NCI-H345 (cell line): ENCODE data around the gene CTSA.

Experiments used
- DNase-seq: peaks from one replicate; lab custom pipeline; 2025; lab: John Stamatoyannopoulos, UW

The CTSA gene

DNA sequence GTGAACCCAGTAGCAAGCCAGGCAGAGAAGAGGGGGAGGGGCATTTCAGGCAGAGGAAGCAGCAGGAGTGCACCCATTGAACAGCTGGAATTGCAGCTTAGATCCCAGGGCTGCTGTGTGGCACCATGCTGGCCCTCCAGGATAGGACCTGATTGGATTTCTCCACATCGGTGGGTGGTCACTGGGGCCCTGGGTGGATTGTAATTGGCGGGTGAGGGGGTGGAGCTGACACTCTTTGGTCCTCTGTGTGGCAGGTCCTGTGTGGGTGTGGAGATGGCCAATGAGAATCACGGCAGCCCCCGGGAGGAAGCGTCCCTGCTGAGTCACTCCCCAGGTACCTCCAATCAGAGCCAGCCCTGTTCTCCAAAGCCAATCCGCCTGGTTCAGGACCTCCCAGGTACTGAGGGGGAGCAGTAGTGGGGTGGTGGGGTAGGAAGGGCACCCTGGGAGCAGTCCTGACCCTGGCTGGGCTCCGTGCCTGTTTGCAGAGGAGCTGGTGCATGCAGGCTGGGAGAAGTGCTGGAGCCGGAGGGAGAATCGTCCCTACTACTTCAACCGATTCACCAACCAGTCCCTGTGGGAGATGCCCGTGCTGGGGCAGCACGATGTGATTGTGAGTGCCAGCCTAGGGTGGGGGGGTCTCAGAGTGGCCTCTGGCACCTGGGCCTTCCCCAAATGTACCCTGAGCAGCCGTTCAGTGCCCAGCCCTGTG is 47.7 kb downstream of the CTSA start:
- no peak for DNase-seq

DNA sequence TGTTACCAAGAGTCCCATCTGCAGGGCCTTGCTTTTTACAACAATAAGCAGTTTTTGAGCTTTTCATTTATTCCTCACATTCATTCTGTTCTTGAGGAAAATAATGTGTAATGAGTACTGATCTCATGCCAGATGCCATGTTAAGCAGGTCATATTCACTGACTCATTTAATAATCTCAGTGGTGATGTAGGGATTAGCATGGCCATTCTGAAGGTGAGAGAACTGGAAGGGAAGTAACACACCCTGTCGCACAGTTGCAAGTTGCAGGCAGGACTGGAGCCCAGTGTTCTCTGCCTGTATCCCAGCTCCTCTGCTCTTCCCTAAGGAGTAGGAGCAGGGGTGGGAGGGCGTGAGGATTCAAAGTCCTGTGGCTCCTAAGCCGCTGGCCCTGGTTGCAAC is 48.9 kb downstream of the CTSA start:
- no peak for DNase-seq

DNA sequence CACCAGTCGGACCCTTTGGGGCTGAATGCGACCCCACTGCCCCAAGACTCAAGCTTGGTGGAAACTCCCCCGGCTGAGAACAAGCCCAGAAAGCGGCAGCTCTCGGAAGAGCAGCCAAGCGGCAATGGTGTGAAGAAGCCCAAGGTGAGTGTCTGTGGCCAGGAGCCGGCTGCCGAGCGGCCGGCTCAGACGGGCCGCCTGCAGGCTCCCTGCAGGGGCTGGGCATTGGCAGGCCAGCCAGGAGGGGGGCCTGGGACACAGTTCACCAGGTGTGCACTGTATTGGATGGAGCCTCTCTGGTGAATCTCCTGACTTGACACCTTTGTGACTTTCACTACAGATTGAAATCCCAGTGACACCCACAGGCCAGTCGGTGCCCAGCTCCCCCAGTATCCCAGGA is 49.3 kb downstream of the CTSA start:
- DNase-seq, result no peak

DNA sequence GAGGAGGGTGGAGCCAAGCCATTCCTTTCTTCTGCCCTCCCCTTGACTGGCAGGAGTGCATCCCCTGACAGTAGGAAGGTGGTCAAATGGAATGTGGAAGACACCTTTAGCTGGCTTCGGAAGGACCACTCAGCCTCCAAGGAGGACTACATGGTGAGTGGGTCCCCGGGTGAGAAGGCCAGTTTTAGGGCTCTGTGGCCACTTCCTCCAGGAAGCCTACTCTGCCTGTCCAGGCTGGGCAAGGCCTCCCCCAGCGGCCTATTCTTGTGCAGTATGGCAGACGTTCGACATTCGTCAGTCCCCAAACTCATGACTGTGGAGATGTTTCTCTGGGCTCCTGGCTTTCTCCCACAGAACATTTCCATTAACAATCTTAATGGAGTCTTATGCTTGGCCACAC is 52.5 kb downstream of the CTSA start:
- no peak for DNase-seq

DNA sequence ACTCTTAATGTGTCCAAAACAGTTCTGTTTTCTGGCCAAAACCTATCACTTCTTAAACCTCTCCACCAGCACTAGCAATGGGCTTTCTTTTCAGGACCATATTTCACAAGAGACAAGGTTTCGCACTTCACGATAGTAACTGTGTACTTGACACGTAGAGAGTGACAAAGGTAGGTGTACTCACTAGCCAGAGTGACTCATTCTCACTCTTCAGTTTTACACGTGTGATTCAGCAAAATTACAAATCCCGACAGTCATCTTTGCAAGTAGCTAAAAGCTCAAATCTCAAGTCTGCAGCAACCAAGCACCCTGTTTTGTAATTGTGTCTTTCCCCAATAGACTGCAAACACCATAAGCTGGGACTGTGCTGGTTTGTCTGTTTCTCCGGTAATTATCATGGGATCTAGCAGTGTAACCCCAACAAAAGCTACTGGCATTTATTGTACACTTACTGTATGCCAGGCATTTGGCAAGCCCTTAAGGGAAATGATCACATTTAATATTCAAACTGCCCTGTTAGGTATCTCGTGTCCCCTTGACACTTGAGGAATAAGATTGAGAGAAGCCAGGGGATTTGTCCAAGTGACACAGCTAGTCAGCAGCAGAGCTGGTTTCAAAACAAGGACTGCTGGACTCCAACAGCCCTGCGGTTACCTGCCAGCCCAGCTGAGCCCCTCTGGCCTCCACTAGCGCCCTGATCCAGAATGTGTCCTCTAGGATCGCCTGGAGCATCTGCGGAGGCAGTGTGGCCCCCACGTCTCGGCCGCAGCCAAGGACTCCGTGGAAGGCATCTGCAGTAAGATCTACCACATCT is 53.2 kb downstream of the CTSA start:
- no peak for DNase-seq

DNA sequence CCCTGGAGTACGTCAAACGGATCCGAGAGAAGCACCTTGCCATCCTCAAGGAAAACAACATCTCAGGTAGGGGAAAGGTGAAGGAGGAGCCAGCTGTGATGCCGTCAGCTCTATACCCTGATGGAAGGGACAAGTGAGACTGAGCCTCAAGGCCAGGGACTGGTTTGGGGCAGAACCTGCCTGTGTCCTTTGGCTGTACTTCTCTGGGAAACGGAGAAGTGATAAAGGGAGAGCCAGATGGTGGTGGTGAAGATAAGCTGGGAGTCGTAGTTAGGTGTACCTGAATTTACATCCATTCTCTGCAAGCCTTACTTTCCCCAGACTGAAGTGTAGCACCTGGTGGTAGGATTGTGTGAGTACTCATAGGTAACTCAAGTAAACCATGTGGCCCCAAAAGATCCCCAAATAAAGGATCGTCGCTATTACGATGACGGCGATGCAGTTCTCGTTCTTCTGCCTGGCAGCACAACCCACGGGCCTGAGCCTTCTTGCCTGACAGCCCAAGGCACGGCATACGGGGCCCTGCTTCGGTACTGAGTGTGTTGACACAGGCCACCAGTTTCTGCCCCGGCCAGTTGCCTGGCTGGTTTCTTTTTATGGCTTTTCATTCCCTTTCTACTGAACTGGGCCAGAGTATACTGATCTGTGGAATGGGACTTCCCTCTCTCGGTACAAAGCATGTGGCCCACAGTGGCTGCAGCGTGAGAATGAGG is 54.0 kb downstream of the CTSA start:
- DNase-seq, result no peak

DNA sequence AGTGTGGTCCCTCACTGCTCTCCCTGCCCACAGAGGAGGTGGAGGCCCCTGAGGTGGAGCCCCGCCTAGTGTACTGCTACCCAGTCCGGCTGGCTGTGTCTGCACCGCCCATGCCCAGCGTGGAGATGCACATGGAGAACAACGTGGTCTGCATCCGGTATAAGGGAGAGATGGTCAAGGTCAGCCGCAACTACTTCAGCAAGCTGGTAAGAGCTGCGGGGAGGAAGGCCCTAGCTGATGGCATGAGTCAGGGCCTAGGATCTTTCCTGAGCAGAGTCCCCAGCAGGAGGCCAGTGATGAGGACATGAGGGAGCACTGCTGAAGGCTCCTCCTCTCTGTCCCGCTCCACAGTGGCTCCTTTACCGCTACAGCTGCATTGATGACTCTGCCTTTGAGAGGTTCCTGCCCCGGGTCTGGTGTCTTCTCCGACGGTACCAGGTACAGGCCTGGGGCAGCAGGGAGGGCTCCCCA is 54.6 kb downstream of the CTSA start:
- no peak for DNase-seq

DNA sequence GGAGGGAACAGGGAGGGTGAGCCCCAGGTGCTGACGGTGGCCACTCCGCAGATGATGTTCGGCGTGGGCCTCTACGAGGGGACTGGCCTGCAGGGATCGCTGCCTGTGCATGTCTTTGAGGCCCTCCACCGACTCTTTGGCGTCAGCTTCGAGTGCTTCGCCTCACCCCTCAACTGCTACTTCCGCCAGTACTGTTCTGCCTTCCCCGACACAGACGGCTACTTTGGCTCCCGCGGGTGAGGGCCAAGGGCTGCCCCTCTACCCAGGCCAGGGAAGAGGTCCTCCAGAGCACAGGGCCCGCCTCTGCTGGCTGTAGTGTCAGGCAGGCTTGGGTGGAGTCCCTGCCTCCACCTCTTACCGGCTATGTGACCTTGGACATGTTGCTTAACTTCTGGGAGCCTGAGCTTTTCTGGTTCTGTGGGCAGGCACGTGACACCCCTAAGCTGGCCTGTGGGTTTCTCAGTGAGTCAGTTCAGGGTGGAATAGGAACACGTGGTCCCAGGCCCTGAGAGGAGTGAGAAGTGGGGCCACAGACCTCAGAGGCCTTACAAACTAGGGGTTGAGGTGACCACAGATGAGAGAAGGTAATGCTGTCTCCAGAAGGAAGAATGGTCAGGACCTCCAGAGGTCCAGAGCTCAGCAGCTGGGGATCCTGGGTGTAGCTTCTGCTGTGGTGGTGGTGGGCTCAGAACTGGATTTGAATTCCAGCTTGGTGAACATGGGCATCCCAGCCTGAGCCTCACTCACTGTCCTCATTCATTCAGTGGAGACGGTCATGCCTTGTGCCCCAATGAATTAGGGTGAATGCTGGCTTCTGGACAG is 55.2 kb downstream of the CTSA start:
- DNase-seq, result no peak

DNA sequence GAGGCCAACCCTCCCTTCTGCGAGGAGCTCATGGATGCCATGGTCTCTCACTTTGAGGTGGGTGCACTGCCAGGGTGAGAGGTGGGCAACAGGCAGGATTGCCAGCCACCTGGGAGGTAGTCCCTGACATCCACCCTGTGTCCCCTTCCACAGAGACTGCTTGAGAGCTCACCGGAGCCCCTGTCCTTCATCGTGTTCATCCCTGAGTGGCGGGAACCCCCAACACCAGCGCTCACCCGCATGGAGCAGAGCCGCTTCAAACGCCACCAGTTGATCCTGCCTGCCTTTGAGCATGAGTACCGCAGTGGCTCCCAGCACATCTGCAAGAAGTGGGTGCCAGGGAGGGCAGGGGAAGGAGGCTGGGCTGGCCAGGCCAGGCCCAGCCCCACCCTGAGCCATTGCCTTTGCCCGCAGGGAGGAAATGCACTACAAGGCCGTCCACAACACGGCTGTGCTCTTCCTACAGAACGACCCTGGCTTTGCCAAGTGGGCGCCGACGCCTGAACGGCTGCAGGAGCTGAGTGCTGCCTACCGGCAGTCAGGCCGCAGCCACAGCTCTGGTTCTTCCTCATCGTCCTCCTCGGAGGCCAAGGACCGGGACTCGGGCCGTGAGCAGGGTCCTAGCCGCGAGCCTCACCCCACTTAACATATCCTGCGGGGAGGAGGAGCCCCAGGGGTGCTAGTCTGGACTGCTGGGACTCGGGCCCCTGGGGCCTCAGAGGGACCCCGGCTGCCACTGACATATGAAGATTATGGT is 56.2 kb downstream of the CTSA start:
- DNase-seq, result no peak

DNA sequence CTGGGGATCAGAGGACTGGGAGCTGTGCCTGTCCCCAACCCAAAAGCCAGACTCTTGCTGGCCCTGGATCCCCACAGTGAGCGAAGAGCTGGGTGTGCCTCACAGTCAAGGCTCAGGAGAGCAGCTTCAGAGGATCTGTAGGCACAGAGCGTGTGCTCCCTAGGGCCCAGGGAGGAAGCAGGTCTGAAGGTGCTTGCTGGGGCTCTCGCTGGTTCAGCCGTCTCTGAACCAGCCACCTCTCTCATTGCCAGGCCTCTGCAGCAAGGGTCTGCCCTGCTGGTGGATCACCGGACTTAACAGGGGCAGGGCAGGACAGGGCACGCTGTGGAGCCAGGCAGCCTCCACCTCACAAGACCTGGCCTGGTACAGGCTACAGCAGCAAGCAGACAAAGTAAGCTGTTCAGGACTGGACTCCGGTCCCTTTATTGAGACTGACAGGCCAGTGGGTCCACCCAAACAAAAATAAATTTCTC is 57.2 kb downstream of the CTSA start:
- no peak for DNase-seq
